ENCODE results near the gene PLK2.

GRCh38 chr5:58501778-58502417, 42.0 kb upstream of the PLK2 start:
- TF ChIP-seq RAD21 (IDR thresholded peaks at IDR 0.05 in 1 of 2, conservative IDR thresholded peaks at IDR 0.05 in 1 of 2; ENCODE audit: low read depth in 2 of 2, low read length in 2 of 2): peak; percentile 22 to 43; a peak in 2 of 4 replicates
- no peak for TF ChIP-seq JUN (IDR thresholded peaks at IDR 0.05; ENCODE audit: low read depth, low read length)
- TF ChIP-seq CTCF (IDR thresholded peaks at IDR 0.05; ENCODE audit: control extremely low read depth in 1 of 3, insufficient read depth in 1 of 3, low read depth in 1 of 3, low read length in 3 of 3): peak; percentile 18 to 46 (median 19); a peak in 2 of 4 replicates
- no peak for TF ChIP-seq CBX5 (IDR thresholded peaks at IDR 0.05; ENCODE audit: low read depth, low read length)
- no peak for TF ChIP-seq ZNF274 (IDR thresholded peaks at IDR 0.05; ENCODE audit: borderline replicate concordance, extremely low read depth, low read length)
- no peak for TF ChIP-seq MAX (IDR thresholded peaks at IDR 0.05)
- TF ChIP-seq SP1 (IDR thresholded peaks at IDR 0.05; ENCODE audit: low read depth, low read length): no peak
- no peak for TF ChIP-seq EZH2 (IDR thresholded peaks at IDR 0.05; ENCODE audit: low read depth, low read length, severe bottlenecking)
- no peak for TF ChIP-seq NRF1 (IDR thresholded peaks at IDR 0.05; ENCODE audit: low read depth, low read length)
- no peak for TF ChIP-seq KDM5A (IDR thresholded peaks at IDR 0.05; ENCODE audit: low read length)
- no peak for TF ChIP-seq USF2 (IDR thresholded peaks at IDR 0.05; ENCODE audit: low read length)
- no peak for TF ChIP-seq ATF2 (IDR thresholded peaks at IDR 0.05; ENCODE audit: low read length)
- TF ChIP-seq POLR2A (IDR thresholded peaks at IDR 0.05; ENCODE audit: control extremely low read depth in 1 of 2, low read depth in 2 of 2, low read length in 2 of 2): no peak
- TF ChIP-seq ATF3 (IDR thresholded peaks at IDR 0.05; ENCODE audit: insufficient read depth, low read depth, low read length): no peak
